Stimulated activated CD4-positive, alpha-beta T cell treated with anti-CD3 and anti-CD28 coated beads, Interleukin-4, amount 100 ng/mL, for 4 hours (primary cell): ENCODE results near the gene CDH20.

Experiments
- DNase-seq, 2 experiments: peaks; one replicate each; pipeline ENCODE4 v3.0.0-alpha.2; 2020

The CDH20 gene

DNA sequence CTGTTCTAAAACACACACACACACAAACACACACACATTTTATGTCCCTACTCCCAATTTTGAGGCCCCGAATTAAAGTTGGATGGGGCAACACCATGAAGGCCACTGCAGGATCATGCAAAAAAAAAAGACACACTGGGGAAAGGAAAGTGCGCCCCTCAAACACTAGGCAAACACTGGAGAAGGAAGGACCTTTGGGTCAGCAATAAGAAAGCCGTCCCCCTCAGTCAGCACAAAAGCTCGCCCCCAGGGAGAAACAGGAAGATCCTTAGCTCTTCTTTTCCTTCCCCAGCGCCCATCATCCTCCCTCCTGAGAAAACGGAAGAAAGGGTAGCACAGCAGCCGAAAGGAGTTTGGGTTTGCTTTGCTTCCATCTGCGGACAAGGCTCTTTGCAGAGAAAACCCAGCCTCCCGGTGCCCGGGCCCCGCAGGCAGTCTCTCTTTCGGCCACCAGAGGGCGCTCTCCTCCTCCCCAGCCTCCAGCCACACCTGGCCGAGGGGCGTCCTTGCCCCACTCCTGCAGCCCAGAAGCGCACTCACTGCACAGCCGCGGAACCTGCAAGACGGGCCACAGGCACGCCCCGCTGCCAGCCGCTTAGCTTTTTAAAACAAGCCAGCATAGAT is 248.5 kb downstream of the CDH20 start:
- DNase-seq, result peak; percentile 38 to 63

DNA sequence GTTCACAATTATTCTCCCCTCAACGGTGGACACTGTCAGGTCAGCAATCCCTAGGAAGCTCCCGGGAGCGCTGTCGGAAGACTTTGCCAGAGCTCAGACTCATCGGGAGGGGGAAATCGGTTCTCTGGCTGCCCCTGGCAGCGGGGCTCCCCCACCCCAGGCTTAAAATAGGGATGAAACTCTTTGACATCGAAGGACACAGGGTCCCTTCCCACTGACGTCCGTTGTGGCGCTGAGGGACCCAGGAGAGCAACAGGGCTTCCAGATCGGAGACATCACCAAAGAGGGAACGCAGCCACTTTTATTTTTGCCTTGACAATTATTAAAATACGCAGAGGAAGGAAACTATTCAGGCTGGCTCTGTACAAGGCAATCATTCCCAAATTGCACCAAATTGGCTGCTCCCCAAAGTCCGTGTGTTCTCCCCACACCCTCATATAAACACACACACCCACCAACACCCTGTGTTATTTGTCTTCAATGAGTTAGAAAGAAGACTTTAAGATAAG is 249.0 kb downstream of the CDH20 start:
- no peak for DNase-seq

DNA sequence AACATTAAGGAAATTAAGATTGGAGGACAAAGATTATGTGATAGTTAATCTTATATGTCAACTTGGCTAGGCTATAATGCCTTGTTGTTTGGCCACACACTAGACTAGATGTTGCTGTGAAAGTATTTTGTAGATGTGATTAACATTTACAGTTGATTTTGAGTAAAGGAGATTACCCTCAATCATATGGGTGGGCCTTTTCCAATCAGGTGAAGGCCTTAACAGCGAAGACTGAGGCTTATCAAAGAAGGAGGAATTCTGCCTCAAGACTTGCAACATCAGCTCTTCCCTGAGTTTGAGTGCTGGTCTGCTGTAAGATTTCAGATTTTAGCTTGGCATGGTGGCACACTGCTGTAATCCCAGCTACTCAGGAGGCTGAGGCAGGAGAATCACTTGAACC is 250.3 kb downstream of the CDH20 start:
- no peak for DNase-seq

DNA sequence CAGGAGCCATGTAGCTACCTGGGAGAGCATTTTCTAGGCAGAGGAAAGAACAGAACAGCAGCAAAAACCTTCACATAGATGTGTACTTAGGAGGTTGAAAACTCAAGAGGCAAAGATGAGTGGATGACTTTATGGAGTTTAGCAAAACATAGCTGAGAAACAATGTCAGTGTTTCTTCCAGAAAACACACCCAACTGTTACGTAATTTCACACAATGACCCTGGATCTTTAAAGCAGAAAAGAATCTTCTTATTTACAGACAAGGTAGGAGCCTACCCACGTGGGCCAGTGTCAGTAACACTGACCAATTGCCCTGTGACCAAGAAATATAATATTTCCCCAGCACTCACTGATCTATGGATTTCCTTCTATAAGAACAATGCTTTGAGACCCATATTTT is 254.6 kb downstream of the CDH20 start:
- no peak for DNase-seq

DNA sequence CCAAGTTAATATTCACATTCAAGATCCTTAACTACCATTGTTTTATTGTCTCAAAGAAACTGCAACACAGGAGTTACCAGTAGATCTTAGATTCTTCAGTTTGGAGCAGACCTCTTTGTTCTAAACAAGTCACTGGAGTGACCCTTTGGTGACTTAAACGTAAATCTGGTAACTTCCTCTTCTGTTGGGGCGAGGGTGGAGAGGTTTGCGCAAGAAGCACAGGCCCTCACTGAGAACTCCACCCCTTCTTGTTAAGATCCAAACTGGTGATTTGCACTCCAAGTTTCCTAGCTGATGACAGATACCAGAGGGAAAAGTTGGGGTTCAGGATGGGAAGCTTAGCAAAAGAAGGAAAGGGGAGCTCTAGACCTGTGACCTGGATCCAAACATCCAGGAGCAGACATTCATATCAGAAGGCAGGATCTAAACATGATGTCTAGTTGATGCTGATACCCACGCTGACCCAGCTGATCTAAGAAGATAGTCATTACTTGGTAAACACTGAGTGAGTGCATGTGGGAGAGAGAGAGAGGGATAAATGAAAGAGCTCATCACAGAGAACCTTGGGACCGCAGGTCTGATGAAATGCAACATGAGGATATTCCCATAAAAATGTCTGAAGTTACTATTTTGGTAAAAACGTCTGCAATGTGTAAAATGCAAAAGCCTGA is 256.0 kb downstream of the CDH20 start:
- no peak for DNase-seq

DNA sequence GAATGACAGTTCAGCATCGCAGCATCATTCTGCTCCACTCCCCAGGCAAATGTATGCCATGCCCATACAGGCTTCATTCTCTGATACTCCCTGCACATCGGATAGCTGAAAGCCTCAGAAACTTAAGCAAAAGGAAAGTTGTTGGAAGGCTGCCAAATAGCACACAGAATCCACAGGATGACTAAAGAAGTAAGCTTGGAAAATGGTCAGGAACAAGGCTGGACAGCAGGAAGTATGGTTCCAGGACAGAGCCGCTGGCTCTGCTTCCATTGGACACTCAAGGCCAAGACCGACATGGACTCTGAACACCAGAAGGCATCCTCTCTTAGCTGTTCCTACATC is 256.5 kb downstream of the CDH20 start:
- DNase-seq, result no peak

DNA sequence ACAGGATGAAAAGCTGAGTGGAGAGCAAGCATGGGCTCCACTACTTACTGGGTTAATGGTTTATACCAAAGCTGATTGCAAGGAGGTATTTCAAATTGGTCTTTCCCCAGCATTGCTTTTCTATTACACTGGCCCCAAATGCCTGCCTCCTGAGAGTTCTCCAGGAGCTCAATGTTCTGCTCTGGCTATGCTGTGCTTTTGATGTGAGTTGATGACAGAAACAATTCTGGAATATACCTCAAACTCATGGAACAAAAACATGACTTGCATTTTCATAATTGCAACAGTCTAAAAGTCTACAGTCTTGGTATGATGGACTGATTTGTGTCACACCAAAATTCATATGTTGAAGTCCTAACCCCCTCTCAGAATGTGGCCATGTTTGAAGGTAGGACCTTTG is 258.0 kb downstream of the CDH20 start:
- DNase-seq, result no peak

DNA sequence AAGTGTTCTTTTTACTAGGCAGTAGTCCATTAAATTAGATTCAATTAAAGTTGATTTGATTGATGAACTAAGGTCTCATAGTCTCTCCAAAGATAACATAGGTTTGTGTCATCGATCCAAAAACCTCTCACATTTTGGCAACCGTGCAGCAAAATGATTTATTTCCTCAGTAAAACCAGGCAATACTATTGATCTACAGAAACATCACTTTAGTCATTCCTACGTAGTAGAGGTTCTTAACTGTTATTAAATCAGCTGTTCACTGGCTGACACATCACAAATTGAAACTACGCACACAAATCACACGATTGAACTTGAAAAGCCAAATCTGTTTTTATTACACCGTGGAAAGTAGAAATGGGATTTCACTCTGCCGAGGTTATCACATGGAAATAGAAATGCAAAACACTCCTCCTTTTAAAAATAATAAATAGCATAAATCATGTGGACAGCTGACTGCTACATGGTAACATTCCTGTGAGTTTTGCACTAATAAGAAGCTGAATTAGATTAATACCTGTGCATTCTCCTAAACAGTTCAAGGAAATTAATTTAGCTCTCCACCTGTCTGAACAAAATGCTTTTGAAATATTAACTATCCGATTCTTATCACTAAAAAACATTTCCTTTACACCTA is 262.5 kb downstream of the CDH20 start:
- no peak for DNase-seq

DNA sequence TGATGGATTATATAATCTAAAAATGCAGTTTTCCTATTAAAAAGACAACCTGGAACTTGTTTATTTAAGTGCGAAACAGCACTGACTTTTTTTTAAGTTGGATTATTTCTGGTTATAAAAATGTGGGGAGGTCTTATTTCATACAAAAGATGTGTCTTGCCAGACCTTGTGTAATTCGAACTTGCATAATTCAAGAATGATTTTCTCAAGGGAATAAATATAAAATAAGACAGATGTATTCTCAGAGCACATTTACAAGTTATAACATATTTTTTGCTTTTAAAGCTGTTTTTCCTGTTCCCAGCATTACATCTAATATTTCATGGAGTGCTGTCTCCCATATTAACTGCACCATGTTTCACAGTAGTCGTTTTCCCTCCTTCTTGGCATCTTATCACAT is 263.1 kb downstream of the CDH20 start:
- DNase-seq, result no peak

DNA sequence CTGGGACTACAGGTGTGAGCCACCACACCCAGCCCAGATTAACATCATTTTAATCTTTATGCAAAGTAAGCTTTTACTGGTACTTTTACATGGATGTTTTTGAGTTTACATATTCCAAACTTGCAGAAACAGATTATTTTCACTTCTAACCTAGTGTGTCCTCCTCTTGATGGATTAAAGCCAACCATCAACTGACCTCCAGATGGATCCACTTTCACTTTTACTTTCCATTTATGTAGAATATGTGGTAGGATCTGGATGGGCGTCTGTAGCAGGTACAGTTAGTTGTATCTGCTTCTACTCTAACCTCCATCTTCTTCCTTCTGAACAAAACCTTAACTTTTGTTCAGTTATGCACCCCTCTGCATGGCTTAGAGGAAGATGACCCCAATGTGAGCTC is 264.1 kb downstream of the CDH20 start:
- no peak for DNase-seq

DNA sequence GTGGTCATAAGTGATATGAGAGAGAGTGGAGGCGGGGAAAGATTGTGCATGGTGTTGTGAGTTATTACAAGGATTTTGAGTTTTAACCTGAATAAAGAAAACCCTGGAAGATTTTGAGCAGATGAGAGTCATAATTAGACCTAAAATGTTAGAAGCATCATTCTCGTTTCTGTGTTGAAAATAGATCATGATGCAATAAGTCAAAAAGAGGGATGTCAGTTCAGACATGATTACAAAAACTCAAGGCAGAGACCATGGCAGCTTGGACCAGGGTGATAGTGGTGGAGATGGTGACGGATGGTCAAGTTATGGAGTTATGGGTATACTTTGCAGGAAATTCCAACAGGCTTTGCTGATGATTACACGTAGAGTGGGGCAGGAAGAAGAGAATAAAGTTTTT is 267.2 kb downstream of the CDH20 start:
- DNase-seq, result no peak

DNA sequence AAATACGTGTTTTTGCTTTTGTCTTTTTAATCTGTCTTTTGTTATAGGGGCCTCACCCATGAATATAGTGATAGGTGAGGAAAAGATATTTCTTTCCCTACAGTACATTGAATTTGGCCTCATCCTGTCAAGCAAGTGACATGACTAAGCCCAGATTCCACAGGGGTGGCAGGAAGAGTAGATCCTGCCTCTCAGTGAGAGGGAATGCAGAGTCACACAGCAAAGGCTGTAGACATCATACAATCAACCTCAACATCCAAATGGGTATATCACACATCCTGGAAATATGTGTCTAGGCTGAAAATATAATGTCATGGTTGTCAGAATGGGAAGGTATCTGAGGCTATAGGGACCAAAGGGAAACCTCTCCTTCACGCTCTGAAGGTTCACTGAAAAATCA is 269.6 kb downstream of the CDH20 start:
- no peak for DNase-seq
